GM19324 (cell line): ENCODE measurements around the gene HMGCLL1.

Source experiments
- ATAC-seq: cut with Tn5 transposase; IDR thresholded peaks from one replicate; pipeline ENCODE4 v1.9.1; 2021; ENCODE audit warnings: mild to moderate bottlenecking, moderate library complexity; ENCODE audit not compliant: unreplicated experiment, low FRiP score

The HMGCLL1 gene

DNA sequence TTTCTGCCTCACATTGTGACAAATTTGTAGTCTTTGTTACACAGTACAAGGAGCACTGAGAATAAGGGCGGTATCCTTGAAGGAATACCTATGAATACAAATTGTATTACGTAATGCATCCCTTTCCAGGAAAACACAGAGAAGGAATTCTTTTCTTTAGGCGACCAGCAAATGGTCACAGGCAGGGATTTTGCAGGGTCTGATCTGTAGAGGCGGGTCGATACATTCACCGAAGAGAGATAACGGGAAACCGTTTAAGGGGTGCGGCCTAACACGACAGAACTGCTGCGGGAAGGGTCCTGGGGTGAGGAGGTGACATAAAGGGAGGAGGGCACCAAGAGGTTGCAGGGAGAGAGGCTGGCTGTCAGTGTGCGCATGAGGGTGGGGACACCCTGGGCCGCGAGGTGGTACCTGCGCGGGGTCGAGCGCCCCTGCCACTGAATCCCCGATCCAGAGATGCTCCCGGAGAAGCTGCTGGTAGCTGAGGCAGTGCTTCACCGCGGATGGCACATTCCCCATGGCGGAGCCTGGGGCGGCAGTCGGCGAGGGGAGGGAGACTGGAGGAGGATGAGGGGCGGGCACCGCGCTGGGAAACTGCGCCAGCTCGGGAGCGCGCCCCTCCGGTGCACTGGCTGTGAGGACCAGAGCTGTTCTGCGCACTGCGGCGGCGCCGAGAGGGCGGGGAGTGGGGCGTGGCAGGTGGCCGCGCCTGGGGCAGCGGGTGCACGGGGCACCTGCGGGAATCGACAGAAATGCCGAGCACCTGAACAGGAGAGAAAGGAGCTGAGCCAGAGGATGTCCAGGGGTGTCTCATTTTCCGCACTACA is at the start of gene HMGCLL1:
Gene HMGCLL1 (minus strand): TSS at position 656 of the 827 bp plus-strand sequence. CDS start 137 bp downstream, at position 519.
- no peak for ATAC-seq

DNA sequence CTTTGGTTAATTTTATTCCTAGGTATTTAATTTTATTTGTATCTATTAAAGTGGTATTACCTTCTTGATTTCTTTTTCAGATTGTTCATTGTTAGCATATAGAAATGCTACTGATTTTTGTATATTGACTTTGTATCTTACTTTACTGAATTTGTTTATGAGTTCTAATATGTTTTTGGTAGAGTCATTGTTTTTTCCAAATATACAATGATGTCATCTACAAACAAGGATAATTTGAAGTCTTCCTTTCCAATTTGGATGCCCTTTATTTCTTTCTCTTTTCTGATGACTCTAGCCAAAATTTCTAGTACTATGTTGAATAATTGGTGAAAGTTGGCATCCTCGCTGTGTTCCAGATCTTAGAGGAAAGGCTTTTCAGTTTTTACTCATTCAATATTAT is 43.0 kb upstream of the HMGCLL1 start:
- no peak for ATAC-seq

DNA sequence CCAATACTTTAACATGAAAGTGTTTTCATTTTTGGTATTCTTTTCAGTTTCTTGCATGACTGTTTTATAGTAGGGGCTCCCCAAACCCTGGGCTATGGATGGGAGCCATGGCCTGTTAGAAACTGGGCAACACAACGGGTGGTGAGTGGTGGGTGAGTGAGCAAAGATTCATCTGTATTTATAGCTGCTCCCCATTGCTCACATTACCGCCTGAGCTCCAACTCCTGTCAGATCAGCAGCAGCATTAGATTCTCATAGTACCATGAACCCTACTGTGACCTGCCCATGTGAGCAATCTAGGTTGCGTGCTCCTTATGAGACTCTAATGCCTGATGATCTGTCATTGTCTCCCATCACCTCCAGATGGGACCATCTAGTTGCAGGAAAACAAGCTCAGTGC is 42.3 kb upstream of the HMGCLL1 start:
- ATAC-seq = no peak

DNA sequence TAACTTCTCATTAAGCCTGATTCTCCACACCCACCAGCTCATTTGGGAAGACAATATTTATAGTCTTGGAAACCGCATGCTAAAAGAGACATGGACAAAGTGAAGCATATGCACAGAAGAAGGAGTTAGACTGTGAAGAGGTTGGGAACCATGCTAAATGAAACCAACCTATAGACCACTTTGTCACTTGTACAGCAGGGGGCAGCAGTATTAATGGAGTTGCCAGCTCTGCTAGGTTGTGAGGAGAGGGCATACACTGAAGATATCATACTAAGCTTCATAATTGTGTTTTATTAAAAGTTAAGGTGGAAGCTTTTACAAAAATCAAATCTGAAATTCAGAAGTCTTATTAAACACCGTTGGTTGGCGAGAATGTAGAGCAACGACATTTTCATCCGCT is 38.3 kb upstream of the HMGCLL1 start:
- peak; percentile 79 for ATAC-seq

DNA sequence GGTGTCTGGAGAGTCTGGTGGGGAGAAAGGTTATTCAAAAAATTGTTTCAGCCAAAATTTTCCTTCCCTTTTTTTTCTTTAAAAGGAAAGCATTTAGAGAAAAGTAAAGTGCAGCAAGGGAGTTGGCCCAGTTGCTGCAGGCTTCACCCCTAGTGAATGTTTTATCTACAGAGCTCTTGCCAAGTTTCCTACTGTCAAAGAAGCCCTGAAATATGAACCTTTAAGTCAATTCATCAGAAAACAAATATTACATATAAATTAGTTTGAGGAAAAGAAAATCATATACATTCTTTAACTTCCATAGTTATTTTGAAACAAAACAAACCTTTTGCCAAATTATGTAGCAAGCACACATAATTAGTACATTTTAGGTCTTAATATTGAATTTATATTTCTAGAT is 25.0 kb upstream of the HMGCLL1 start:
- ATAC-seq = no peak

DNA sequence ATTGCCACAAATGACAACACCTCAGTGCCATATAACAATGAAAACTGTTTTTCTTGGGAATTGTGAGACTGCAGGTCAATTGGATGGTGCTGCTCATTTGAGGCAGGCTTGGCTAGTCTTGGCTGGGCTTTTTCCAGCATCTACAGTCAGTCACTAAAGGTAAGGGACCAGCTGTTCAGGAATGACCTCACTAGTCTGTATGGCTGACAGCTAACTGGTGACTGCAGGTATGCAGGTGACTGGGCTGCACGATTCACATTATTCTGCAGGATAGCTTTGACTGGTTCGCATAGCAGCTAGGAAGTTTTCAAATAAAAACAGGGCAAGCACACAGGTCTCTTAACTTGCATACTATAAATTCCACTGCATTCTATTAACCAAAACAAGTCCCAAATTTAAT is 22.1 kb upstream of the HMGCLL1 start:
- no peak for ATAC-seq

DNA sequence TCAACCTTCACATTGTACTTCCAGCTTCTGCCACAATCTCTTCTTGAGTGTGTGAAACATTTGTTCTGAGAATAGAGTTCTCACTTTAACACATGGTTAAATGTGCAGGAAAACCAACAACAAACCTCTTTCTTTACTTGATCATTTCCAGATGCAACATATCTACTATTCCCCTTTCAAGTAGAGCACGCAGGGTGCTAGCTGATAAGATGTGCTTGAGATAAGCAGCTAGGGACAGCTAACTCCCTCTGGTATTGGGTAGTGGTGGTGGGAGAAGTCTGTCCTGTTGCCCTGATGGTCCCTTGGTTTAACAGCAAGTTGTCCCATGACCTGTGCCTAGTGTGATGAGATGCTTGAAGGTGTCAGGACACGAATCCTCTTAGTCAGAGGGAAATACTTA is 15.4 kb upstream of the HMGCLL1 start:
- ATAC-seq = no peak

DNA sequence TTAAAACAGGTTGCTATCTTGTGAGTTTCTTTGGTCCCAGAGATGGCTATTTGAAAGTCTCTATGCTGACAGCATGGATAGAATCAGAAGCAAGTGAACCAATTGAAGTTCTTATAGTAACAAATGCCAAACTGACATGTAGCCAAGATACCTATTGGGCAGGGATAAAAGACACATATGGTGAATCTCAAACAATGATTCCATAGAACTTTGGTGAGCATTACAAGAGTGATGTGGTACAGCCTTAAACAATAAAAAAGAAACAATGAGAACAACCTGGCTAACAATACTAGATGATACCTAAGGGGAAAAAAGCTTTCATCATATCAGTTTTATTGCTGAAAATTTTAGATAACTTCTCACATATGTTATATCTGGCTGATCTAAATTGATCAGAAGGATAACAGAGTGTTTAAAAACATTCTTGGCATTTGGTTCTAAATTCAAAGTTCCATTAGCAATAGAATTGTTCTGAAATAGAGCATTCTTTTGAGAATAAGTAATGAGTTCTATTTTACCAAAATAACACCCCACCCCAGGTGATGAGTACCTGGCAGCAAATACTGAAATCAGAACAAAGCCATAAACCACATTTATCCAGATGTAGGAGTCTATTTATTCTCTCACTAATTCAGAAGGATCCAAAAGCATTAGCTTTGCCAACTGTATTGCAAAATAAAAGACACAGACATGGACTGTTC is 5.8 kb upstream of the HMGCLL1 start:
- no peak for ATAC-seq

DNA sequence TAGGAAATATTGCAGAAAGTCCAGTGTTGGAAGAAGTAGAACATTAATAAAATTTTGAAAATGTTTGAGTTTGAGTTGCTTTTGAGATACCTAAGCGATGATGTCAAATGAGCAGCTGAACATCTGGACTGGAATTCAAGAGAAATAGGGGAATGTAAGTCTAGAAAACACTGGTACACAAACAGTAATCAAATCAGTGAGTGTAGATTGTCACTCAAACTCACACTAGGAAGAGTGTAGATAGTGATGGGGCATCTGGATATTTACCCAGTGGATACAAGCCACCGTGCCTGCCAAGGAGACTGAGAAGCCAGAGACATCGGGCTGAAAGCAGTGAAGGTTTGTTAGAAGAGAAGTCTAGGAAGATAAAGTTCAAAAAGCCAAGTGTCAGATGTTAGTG is 2.2 kb downstream of the HMGCLL1 start:
- no peak for ATAC-seq

DNA sequence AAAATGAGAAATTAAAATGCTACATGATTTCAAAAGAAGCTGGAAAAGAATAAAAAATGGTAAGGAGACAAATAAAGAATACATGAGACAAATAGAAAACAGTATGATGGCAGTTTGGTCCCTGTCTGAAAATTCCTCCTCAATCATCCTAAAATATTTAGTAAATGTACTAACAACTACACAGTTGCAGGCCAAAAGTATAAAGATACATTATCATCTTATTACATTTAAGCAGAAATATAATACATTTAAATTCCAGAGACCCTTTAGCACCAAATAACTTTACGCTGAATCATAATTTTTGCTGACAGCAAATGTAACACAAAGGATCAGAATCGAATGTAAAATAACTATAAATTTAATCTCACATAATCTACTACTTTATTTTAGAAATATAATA is 4.4 kb downstream of the HMGCLL1 start:
- no peak for ATAC-seq

DNA sequence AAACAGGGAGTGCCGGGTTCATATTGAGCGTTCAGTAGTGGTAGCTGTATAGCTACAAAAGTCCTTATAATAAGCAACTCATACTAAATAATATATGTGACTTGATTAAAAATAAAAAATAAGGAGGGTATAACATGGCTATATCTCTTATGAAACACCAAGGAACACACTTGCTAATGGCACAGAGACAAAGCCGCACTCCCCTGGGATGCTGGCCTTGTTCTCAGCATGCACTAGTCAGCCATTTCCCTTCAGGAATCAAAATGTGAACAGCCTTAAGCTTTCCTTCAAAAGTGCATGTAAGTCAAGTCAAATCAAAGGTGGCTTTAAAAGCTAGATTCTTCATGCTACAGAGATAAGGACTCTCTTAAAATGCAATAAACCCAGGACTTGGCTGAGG is 9.4 kb downstream of the HMGCLL1 start:
- ATAC-seq = no peak

DNA sequence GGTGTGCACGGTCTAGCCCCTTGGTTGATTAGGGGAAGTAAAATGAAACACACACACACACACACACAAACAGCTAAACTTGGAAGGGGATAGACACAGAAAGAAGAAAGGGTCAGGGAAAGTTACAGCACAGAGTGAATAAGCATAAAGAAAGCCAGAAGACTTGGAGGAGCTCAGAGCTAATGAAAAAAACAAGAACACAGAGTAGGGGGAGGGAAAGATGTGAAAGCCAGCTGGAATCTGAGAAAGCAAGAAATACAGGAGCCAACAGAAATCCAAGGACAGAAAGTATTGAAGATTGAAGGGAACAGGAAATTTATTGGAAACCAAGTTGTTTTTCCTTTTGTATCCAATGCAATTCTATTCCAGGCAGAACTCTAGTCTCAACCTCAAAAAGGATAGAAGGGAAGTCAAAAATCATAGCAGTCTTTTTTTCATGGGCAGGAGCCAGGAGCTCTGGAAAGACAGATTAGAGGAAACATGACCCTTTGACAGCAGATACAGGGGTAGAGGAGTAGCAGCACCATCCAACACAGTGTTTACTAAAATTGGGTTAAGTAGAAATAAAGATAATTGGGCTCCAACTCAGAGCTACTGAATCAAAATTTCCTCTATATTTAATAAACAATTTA is 10.1 kb downstream of the HMGCLL1 start:
- no peak for ATAC-seq

DNA sequence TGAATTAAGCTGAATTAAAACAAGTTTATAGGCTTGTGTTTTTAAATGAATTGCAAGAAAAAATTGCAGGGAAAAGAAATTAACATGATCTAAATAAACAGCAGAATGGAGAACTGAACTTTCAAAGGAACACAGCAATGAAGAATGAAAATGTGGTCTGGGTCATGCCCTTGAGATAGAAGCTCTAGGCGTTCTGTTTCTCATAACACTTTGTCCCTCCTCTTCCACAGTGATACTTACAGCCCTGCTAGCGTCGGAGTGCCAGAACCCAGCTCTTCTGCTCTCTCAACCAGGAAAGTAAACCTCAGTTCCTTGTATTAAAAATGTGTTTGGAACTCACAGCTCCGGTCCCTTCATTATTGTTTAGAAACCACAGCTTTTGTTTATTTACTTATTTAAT is 11.4 kb downstream of the HMGCLL1 start:
- ATAC-seq = no peak

DNA sequence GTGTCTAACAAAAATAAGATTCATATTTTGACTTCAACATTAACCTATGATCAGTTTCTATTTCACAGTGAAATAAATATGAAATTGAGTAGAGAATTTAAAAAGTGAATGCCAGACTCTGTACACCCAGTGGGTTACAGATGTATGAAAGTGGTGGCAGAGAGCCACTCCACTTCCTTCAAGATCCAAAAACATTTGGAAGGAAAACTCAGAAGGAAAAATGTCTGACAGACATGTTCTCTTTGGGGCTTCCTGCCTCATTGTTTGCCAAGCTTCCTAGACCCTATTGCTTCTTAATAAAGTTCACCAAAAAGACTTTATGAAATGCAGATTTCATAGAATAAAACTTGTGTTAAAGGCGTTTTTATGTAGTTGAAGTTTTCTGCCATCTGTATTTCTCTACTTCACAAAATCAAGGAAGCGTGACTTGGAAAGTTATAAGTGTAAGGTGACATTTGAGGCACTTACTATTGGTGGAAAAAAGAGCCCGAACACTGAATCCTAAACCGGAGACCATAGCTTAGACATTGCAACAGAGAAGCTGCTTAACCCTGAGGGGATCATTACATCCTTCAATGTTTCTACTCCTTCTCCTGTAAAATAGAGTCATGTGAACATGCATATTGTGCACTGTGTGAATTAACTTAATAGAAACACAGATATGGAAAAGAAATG is 12.8 kb downstream of the HMGCLL1 start:
- no peak for ATAC-seq

DNA sequence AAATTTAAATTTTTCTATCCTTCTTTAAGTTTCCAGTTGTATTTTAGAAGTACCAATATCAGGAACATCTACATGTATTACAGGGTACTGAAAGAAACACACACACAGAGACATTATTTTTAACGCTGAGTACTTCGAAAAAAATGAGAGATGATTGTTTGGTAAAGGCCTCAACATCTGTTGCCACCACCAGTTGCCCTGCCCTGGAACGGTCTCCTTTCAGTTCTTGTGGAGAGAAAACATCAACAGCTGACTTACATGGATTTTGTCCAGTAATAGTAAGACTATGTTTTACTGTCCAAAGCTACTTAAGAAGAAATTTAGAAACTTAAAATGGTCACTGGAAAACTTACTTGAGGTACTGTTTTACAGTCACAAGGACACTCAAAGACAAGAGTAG is 16.7 kb downstream of the HMGCLL1 start:
- no peak for ATAC-seq

DNA sequence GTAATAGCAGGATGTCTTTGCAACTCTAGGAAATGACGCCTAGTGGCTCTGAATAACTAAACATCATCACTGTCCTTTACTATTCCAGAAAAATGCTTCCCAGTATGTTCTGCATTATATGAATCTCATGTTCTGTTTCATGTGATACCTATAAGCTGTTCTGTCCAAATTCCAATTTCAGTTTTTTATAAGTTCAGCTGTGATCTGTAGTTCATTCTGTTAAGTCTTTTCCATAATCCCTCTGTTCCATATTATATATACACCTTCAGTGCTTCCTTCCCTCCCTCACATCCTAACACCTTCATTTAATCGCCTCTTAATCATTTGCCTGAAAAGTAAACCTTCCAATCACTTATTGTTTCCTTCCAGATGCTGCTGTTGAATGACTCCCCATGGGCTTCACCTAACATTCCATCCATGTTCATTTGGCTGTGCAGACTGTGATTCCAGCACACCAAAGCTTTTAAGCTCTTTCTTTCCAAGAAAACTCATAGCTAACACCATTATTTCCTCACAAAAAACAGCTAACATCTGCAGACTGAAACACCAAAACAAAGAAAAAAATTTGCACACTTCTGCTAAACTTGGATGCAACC is 18.6 kb downstream of the HMGCLL1 start:
- ATAC-seq = no peak

DNA sequence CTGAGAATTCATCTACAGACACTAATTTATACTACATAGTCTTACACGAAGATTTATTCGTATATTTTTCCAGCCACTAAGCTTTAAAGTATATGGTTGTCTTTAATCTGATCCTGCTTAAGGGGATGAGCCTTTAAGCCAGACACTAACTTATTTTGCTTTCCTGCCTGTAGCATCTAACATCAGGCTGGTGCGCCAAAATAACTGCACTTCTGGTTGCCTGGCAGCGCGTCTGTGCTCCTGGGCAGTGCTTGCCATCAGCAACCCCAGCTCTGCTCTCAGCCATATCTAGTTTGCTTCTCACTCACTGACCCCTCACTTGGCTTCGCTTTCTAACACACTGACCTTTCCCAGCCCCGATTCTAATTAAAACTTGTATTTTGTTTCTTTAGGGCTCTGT is 21.8 kb downstream of the HMGCLL1 start:
- ATAC-seq = no peak

DNA sequence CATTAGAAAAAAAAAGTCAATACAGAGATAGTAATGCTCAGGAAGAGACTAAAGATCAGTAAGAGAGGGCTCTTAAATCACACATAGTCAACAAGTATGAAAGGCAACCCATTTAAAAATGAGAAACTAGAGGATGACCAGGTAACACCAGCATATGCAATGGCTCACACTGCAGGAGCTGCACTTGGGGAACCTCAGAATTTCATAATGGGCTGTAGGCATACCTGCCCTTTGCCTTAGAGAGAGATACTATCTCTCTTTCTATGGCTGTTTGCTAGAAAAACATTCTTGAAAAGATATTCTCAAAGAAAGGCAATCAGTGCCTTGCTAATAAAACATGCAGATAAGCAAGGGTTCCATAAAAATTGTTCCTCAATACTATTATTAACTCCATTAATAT is 33.2 kb downstream of the HMGCLL1 start:
- ATAC-seq = no peak

DNA sequence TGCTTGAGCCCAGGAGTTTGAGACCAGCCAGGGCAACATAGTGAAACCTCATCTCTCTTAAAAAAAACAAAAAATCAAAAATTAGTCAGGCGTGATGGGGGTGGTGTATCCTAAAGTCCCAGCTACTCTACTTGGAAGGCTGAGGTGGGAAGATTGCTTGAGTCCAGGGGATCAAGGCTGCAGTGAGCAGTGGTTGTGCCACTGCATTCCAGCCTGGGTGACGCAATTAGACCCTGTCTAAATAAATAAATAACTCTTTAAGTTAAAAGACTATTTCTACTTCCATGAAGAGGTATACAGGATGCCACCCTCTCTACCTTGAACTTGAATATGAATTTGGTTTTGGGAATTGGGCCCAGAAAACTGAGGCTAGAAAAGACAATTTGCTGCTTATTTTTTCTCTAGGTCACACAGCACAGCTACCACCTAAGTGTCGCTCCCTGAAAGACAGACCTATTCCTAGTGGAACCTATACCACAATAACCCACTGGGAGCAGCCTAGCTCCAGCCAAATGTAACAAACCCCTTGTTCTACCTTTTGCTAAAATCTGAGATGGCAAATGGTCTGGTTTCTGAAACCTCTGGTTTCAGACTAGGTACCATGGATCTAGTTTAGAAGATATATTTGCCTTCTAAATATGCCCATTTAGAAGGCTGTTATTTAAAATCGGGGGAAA is 35.2 kb downstream of the HMGCLL1 start:
- ATAC-seq = no peak

DNA sequence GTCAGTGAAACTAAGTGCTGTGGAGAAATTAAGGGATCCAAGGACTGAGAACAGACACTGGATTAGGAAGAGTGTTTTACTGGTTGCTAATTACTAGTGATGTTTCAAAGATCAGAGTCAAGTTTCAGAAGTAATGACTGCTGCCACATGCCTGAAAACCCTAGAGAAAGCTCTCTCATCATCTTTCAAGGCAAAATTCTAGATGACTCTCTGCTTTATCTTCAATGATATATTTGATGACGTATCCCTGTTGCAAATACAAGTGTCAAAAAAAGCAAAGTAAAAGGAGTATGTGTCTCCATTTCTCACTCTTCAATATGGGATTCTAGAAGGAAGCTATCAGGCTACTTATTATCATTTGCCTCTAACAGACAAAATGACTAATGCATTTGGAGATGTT is 38.0 kb downstream of the HMGCLL1 start:
- ATAC-seq = no peak
